HL-60 (cell line): Measurements from ENCODE around the gene SMARCC2.

Source experiments
- CTCF ChIP-seq: IDR thresholded peaks from one replicate; pipeline ENCODE4 v1.5.1; 2011; ENCODE audit warnings: low read length, control low read depth, inconsistent platforms; ENCODE audit not compliant: insufficient read depth
- GABPA ChIP-seq: IDR thresholded peaks from 2 replicates; pipeline ENCODE4 v1.6.1; 2012; ENCODE audit warnings: low read depth
- POLR2AphosphoS5 ChIP-seq: IDR thresholded peaks from 2 replicates; pipeline ENCODE4 v1.6.1; 2012; ENCODE audit warnings: low read depth
- REST ChIP-seq: IDR thresholded peaks from 2 replicates; pipeline ENCODE4 v1.6.1; 2012; ENCODE audit warnings: low read depth; ENCODE audit not compliant: insufficient replicate concordance
- SPI1 ChIP-seq: IDR thresholded peaks from 2 replicates; pipeline ENCODE4 v1.6.1; 2012; ENCODE audit warnings: low read depth, mild to moderate bottlenecking, borderline replicate concordance

- TF ChIP-seq CTCF (no peak), POLR2AphosphoS5 (no peak), GABPA (no peak), SPI1 (no peak), REST (no peak)
Measured at GRCh38 chr12:56141946-56142784, 47.1 kb downstream of the SMARCC2 start.
